ENCODE data around the gene PCCA. TPM values are rescaled to one million over a fixed set of nuclear protein-coding genes. Genes with fewer than 3 reads are reported as not detected.

PCCA gene
- total and polyA plus RNA-seq, 4 donors, result 8.3 to 71.8 (median 22.8) TPM

- no peak overlapping the region for H3K27ac ChIP-seq (ENCODE audit: low read depth in 1 of 2, low read length in 1 of 2)
- peaks cover 0 to 3% (median 1%) of the 10 kb centered on the region in 4 donors for H3K36me3 ChIP-seq (ENCODE audit: control insufficient read depth in 4 of 4, insufficient read depth in 4 of 4, low read length in 4 of 4)
- WGBS, 2 donors, result 87 to 93% methylated on average over 4 of the region's 4 CpGs
- no peak overlapping the region for H3K9ac ChIP-seq (ENCODE audit: insufficient read depth in 1 of 2, low read length in 2 of 2)
- DNase-seq, result no peak
- no peak for TF ChIP-seq CTCF (IDR thresholded peaks at IDR 0.05; ENCODE audit: control extremely low read depth, extremely low read depth)
- H3K27me3 ChIP-seq (ENCODE audit: control insufficient read depth in 3 of 3, insufficient read depth in 3 of 3, low read length in 2 of 3), result no peaks in the 10 kb centered on the region
- no peaks in the 10 kb centered on the region for H3K4me1 ChIP-seq (ENCODE audit: control insufficient read depth in 5 of 5, insufficient read depth in 5 of 5, low read length in 5 of 5)
- H3K4me3 ChIP-seq, result no peak overlapping the region
- no peak for ATAC-seq (ENCODE audit: insufficient read depth, low FRiP score)
- no peaks in the 10 kb centered on the region for H3K9me3 ChIP-seq (ENCODE audit: control insufficient read depth in 4 of 4, insufficient read depth in 3 of 4, low read length in 3 of 4)
Observed at GRCh38 chr13:100290165-100290801, 201.4 kb downstream of the PCCA start.

- H3K4me3 ChIP-seq, result no peak overlapping the region
- no peaks in the 10 kb centered on the region for H3K27me3 ChIP-seq (ENCODE audit: control insufficient read depth in 3 of 3, insufficient read depth in 3 of 3, low read length in 2 of 3)
- no peak for DNase-seq
- no peak for TF ChIP-seq CTCF (IDR thresholded peaks at IDR 0.05; ENCODE audit: control extremely low read depth, extremely low read depth)
- peaks cover 0 to 3% (median 1%) of the 10 kb centered on the region in 4 donors for H3K36me3 ChIP-seq (ENCODE audit: control insufficient read depth in 4 of 4, insufficient read depth in 4 of 4, low read length in 4 of 4)
- 89 to 93% methylated on average over 2 of the region's 2 CpGs for WGBS, 2 donors
- no peak for ATAC-seq (ENCODE audit: insufficient read depth, low FRiP score)
- H3K9me3 ChIP-seq (ENCODE audit: control insufficient read depth in 4 of 4, insufficient read depth in 3 of 4, low read length in 3 of 4), result no peaks in the 10 kb centered on the region
- no peak overlapping the region for H3K27ac ChIP-seq (ENCODE audit: low read depth in 1 of 2, low read length in 1 of 2)
- no peaks in the 10 kb centered on the region for H3K4me1 ChIP-seq (ENCODE audit: control insufficient read depth in 5 of 5, insufficient read depth in 5 of 5, low read length in 5 of 5)
- no peak overlapping the region for H3K9ac ChIP-seq (ENCODE audit: insufficient read depth in 1 of 2, low read length in 2 of 2)
Observed at GRCh38 chr13:100291624-100292023, 202.7 kb downstream of the PCCA start.

GRCh38 chr13:100297413-100297812 is 208.5 kb downstream of the PCCA start:
- Histone ChIP-seq H3K27me3 (ENCODE audit: control insufficient read depth in 3 of 3, insufficient read depth in 3 of 3, low read length in 2 of 3) (no peaks in the 10 kb centered on the region), H3K27ac (ENCODE audit: low read depth in 1 of 2, low read length in 1 of 2) (no peak overlapping the region), H3K4me3 (no peak overlapping the region), H3K4me1 (ENCODE audit: control insufficient read depth in 5 of 5, insufficient read depth in 5 of 5, low read length in 5 of 5) (peaks cover 0 to 5% (median 0%) of the 10 kb centered on the region in 5 donors), H3K9me3 (ENCODE audit: control insufficient read depth in 4 of 4, insufficient read depth in 3 of 4, low read length in 3 of 4) (no peaks in the 10 kb centered on the region), H3K36me3 (ENCODE audit: control insufficient read depth in 4 of 4, insufficient read depth in 4 of 4, low read length in 4 of 4) (peaks cover 0 to 2% (median 0%) of the 10 kb centered on the region in 4 donors), H3K9ac (ENCODE audit: insufficient read depth in 1 of 2, low read length in 2 of 2) (no peak overlapping the region)
- ATAC-seq (ENCODE audit: insufficient read depth, low FRiP score) (no peak), DNase-seq (no peak)
- no peak for TF ChIP-seq CTCF (IDR thresholded peaks at IDR 0.05; ENCODE audit: control extremely low read depth, extremely low read depth)
- WGBS, 2 donors, result 89 to 94% methylated on average over 5 of the region's 5 CpGs

Data from lung (tissue), 12 donors.